PC-3 (cell line): Measurements from ENCODE around the gene USP46. TPM values are rescaled to one million over a fixed set of nuclear protein-coding genes. Genes with fewer than 3 reads are reported as not detected.

Source experiments
- ATAC-seq: fragments of 200-7000 bp; cut with Tn5 transposase; 2 replicates; pipeline ENCODE4 v1.9.1; 2020; ENCODE audit warnings: mild to moderate bottlenecking, moderate library complexity
- BruUV-seq: library from RNA; stranded (reverse); fragments of 400-500 nt; replicated peaks from 2 replicates; lab custom pipeline; 2021; lab: Mats Ljungman, UMichigan
- CTCF ChIA-PET: fragments of 300-600 bp; sonication (Branson Sonifier 250); formaldehyde crosslinking; loops from one replicate; lab custom pipeline; 2022; ENCODE audit warnings: antibody characterized with exemption; lab: Charles Lee
- POLR2A ChIA-PET: fragments of 300-600 bp; sonication (Branson Sonifier 250); formaldehyde crosslinking; loops from one replicate; lab custom pipeline; 2022; ENCODE audit warnings: antibody characterized with exemption; ENCODE audit not compliant: unreplicated experiment; lab: Charles Lee
- DNase-seq: peaks from one replicate; pipeline ENCODE4 v3.0.0-alpha.2; 2015
- H2AFZ ChIP-seq: fragments of 300-600 bp; sonication (generic); 2 replicates; pipeline ENCODE4 v1.6.0; 2016; ENCODE audit warnings: antibody characterized with exemption, low read length
- H3F3A ChIP-seq: fragments of 300-600 bp; sonication (generic); one replicate; pipeline ENCODE4 v1.6.0; 2017; ENCODE audit warnings: antibody characterized with exemption, low read length, control low read depth, mild to moderate bottlenecking; ENCODE audit not compliant: unreplicated experiment
- H3K27ac ChIP-seq: fragments of 300-600 bp; sonication (generic); 2 replicates; pipeline ENCODE4 v1.5.1; 2016; ENCODE audit warnings: mild to moderate bottlenecking, low read length
- H3K27me3 ChIP-seq: fragments of 300-600 bp; sonication (generic); 2 replicates; pipeline ENCODE4 v1.6.1; 2016; ENCODE audit warnings: low read length, mixed read lengths
- H3K36me3 ChIP-seq: fragments of 300-600 bp; sonication (generic); 2 replicates; pipeline ENCODE4 v1.6.1; 2016; ENCODE audit warnings: low read depth, mixed run types, low read length, mixed read lengths
- H3K4me1 ChIP-seq: fragments of 300-600 bp; sonication (generic); 2 replicates; pipeline ENCODE4 v1.5.1; 2016; ENCODE audit warnings: low read length; ENCODE audit not compliant: insufficient read depth
- H3K4me2 ChIP-seq: fragments of 300-600 bp; sonication (generic); 2 replicates; pipeline ENCODE4 v1.6.0; 2016; ENCODE audit warnings: low read length
- H3K4me3 ChIP-seq: fragments of 300-600 bp; sonication (generic); 2 replicates; pipeline ENCODE4 v1.5.1; 2016; ENCODE audit warnings: mild to moderate bottlenecking, low read length, mixed read lengths
- H3K79me2 ChIP-seq: fragments of 300-600 bp; sonication (generic); 2 replicates; pipeline ENCODE4 v1.6.1; 2017; ENCODE audit warnings: low read length, mixed read lengths
- H3K9ac ChIP-seq: fragments of 300-600 bp; sonication (generic); 2 replicates; pipeline ENCODE4 v1.6.0; 2016; ENCODE audit warnings: mild to moderate bottlenecking, low read length
- H3K9me2 ChIP-seq: fragments of 300-600 bp; sonication (generic); replicated peaks from 2 replicates; pipeline ENCODE4 v1.6.1; 2016; ENCODE audit warnings: mixed run types, low read length, mixed read lengths
- H3K9me3 ChIP-seq: fragments of 300-600 bp; sonication (generic); 2 replicates; pipeline ENCODE4 v1.6.1; 2016; ENCODE audit warnings: low read length, mixed read lengths
- H4K20me1 ChIP-seq: fragments of 300-600 bp; sonication (generic); 2 replicates; pipeline ENCODE4 v1.6.1; 2016; ENCODE audit warnings: low read length, mixed read lengths
- EZH2 ChIP-seq: fragments of 300-600 bp; sonication (generic); IDR thresholded peaks from one replicate; pipeline ENCODE4 v1.6.1; 2017; ENCODE audit warnings: antibody characterized with exemption, mild to moderate bottlenecking, low read length; ENCODE audit not compliant: unreplicated experiment
- EZH2phosphoT487 ChIP-seq: fragments of 300-600 bp; sonication (generic); IDR thresholded peaks from 2 replicates; pipeline ENCODE4 v1.6.1; 2018; ENCODE audit warnings: mild to moderate bottlenecking, antibody characterized with exemption, low read length, borderline replicate concordance
- intact Hi-C: fragments of 100-400 bp; cut with micrococcal nuclease; formaldehyde crosslinking; loops from 2 replicates; pipeline ENCODE4 v1.9.0; 2023
- total RNA-seq: library from RNA; depleted of rRNA; stranded (reverse); fragments of >200 nt; gene quantifications from 2 replicates; pipeline ENCODE4 v1.2.3, GENCODE V29; 2014
- TF ChIP-seq, protein P1 (sequence below): fragments of 300-600 bp; sonication (generic); conservative IDR thresholded peaks from 2 replicates; pipeline ENCODE4 v1.5.1; 2017; ENCODE audit warnings: antibody characterized with exemption, low read depth, mild to moderate bottlenecking, low read length

USP46 gene
- total RNA-seq, 1 experiment from 2014 or later, result 9.4 TPM

DNA sequence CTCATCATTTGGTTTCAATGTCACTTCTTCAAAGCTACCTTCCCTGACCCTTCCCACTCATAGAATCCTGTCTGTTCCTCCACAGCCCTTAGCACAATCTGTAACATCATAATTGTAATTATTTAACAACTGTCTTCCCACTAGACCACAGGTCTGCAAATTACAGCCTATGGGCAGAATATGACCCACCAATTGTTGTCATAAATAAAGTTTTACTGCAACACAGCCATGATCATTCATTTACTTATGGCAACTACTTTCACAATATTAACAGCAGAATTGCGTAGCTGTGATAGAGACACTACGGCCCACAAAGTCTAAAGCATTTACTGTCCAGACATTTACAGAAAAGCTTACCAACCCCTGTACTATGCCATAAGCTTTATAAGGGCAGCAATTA lies 15.9 kb downstream of the USP46 start:
- no peak overlapping the region for H3K4me2 ChIP-seq

DNA sequence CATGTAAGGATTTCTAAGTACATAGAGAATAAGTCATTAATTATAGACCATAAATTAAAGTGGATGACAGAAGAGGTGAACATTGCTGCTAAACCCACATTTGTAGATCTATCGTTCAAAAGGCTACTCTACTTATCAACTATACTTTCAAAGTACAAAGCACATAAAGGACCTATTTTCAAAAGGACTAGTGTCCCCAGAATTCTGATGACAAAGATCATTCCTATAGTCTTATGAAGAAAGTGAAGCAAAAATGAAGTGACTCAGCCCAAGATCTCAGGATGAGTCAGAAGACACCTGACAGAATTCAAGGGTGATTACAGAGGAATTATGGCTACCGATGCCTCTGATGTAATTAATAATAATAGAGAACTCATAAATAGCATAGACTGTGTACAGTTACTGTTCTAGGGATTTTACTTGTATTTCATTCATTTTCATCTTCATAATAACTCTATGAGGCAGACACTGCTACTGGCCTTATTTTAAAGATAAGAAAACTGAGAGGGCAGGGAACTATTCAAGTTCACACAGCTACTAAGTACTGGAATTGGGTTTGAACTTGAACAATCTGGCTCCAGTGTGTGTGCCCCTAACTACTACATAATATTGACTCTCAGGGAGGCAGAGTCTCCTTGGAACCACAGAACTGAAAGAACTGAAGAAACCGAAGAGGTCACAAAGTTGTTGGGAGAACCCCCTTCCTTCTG lies 17.1 kb downstream of the USP46 start:
- ChIA-PET CTCF (no interaction called here), POLR2A (no interaction called here)
- H3K27ac ChIP-seq, result no peak overlapping the region
- intact Hi-C loops, result no loop called here
- no peaks in the 10 kb centered on the region for H3K27me3 ChIP-seq
- H3K4me3 ChIP-seq, result no peak overlapping the region
- H2AFZ ChIP-seq, result no peak overlapping the region
- ATAC-seq (peak; percentile 85), DNase-seq (peak; percentile 81)
- no peaks in the 10 kb centered on the region for H3K9me2 ChIP-seq
- H3K36me3 ChIP-seq, result no peaks in the 10 kb centered on the region
- no peaks in the 10 kb centered on the region for H3K9me3 ChIP-seq
- no TSS peak for BruUV-seq
- no peaks in the 10 kb centered on the region for H3F3A ChIP-seq
- H4K20me1 ChIP-seq, result peaks cover 9% of the 10 kb centered on the region; the same call in 1 of the 2 replicates
- H3K79me2 ChIP-seq, result peaks cover 44% of the 10 kb centered on the region
- peak overlapping the region; percentile 4; the same call in 1 of the 2 replicates for H3K4me2 ChIP-seq
- TF ChIP-seq EZH2, result no peak
- TF ChIP-seq, protein P1, sequence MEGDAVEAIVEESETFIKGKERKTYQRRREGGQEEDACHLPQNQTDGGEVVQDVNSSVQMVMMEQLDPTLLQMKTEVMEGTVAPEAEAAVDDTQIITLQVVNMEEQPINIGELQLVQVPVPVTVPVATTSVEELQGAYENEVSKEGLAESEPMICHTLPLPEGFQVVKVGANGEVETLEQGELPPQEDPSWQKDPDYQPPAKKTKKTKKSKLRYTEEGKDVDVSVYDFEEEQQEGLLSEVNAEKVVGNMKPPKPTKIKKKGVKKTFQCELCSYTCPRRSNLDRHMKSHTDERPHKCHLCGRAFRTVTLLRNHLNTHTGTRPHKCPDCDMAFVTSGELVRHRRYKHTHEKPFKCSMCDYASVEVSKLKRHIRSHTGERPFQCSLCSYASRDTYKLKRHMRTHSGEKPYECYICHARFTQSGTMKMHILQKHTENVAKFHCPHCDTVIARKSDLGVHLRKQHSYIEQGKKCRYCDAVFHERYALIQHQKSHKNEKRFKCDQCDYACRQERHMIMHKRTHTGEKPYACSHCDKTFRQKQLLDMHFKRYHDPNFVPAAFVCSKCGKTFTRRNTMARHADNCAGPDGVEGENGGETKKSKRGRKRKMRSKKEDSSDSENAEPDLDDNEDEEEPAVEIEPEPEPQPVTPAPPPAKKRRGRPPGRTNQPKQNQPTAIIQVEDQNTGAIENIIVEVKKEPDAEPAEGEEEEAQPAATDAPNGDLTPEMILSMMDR, result no peak
- TF ChIP-seq EZH2phosphoT487, result no peak
- H3K9ac ChIP-seq, result no peak overlapping the region
- peaks cover 15% of the 10 kb centered on the region; the same call in 1 of the 2 replicates for H3K4me1 ChIP-seq

More for the DNA sequence above, 15.9 kb downstream of the USP46 start:
- no peak for DNase-seq
- no peaks in the 10 kb centered on the region for H3K9me2 ChIP-seq
- intact Hi-C loops, result no loop called here
- H3K79me2 ChIP-seq, result peaks cover 54% of the 10 kb centered on the region
- H3K4me1 ChIP-seq, result peaks cover 15% of the 10 kb centered on the region; the same call in 1 of the 2 replicates
- no peaks in the 10 kb centered on the region for H3K9me3 ChIP-seq
- TF ChIP-seq EZH2phosphoT487, result no peak
- TF ChIP-seq, protein P1, result no peak
- TF ChIP-seq EZH2, result no peak
- H3K27me3 ChIP-seq, result no peaks in the 10 kb centered on the region
- H3K9ac ChIP-seq, result no peak overlapping the region
- no peak overlapping the region for H3K4me3 ChIP-seq
- POLR2A ChIA-PET, result no interaction called here
- H4K20me1 ChIP-seq, result peaks cover 9% of the 10 kb centered on the region; the same call in 1 of the 2 replicates
- ATAC-seq, result no peak
- H2AFZ ChIP-seq, result no peak overlapping the region
- CTCF ChIA-PET, result no interaction called here
- no TSS peak for BruUV-seq
- H3K36me3 ChIP-seq, result no peaks in the 10 kb centered on the region
- no peak overlapping the region for H3K27ac ChIP-seq
- H3F3A ChIP-seq, result no peaks in the 10 kb centered on the region
